GM23338 (cell line): ENCODE results near the gene HBQ1. TPM values are rescaled to one million over a fixed set of nuclear protein-coding genes. Genes with fewer than 3 reads are reported as not detected.
"Not testable (repeated sequence)": the region's sequence is repeated elsewhere in the genome, so short reads cannot be mapped to it uniquely, and the experiment has no call there.

ENCODE experiments used
- ATAC-seq: fragments of 200-7000 bp; cut with Tn5 transposase; 3 replicates; pipeline ENCODE4 v1.9.1; 2020
- DNase-seq: peaks from one replicate; pipeline ENCODE4 v3.0.0-alpha.2; 2015; ENCODE audit warnings: low spot score
- H2AFZ ChIP-seq: fragments of 200-600 bp; sonication (generic); 2 replicates; pipeline ENCODE4 v1.8.0; 2016; ENCODE audit warnings: antibody characterized with exemption, mild to moderate bottlenecking, moderate library complexity
- H3F3A ChIP-seq: fragments of 200-600 bp; sonication (generic); replicated peaks from 2 replicates; pipeline ENCODE4 v1.8.0; 2017; ENCODE audit warnings: antibody characterized with exemption, mixed run types, low read depth
- H3K27ac ChIP-seq: fragments of 200-600 bp; sonication (generic); 2 replicates; pipeline ENCODE4 v1.6.1; 2016; ENCODE audit warnings: low read depth
- H3K27me3 ChIP-seq: fragments of 200-600 bp; sonication (generic); 2 replicates; pipeline ENCODE4 v1.8.0; 2016; ENCODE audit warnings: mild to moderate bottlenecking, mixed run types, moderate library complexity; ENCODE audit not compliant: insufficient read depth
- H3K36me3 ChIP-seq: fragments of 200-600 bp; sonication (generic); 2 replicates; pipeline ENCODE4 v1.8.0; 2016; ENCODE audit warnings: mild to moderate bottlenecking; ENCODE audit not compliant: insufficient read depth
- H3K4me1 ChIP-seq: fragments of 200-600 bp; sonication (generic); 2 replicates; pipeline ENCODE4 v1.8.0; 2016; ENCODE audit warnings: mild to moderate bottlenecking, moderate library complexity; ENCODE audit not compliant: insufficient read depth
- H3K4me2 ChIP-seq: fragments of 200-600 bp; sonication (generic); 2 replicates; pipeline ENCODE4 v1.7.1; 2017; ENCODE audit warnings: mixed run types
- H3K4me3 ChIP-seq: fragments of 200-600 bp; sonication (generic); 2 replicates; pipeline ENCODE4 v1.6.1; 2016; ENCODE audit warnings: mixed run types
- H3K79me2 ChIP-seq: fragments of 200-600 bp; sonication (generic); replicated peaks from 2 replicates; pipeline ENCODE4 v1.8.0; 2017; ENCODE audit warnings: mild to moderate bottlenecking; ENCODE audit not compliant: insufficient read depth
- H3K9me2 ChIP-seq: fragments of 200-600 bp; sonication (generic); 2 replicates; pipeline ENCODE4 v1.8.0; 2017; ENCODE audit not compliant: insufficient read depth
- H4K20me1 ChIP-seq: fragments of 200-600 bp; sonication (generic); replicated peaks from 2 replicates; pipeline ENCODE4 v1.8.0; 2017; ENCODE audit warnings: mild to moderate bottlenecking; ENCODE audit not compliant: insufficient read depth
- H3K27ac Mint-ChIP-seq: 2 replicates; pipeline ENCODE4 v1.8.0; 2020; ENCODE audit warnings: inconsistent platforms, mild to moderate bottlenecking, moderate library complexity, mixed read lengths
- H3K27me3 Mint-ChIP-seq: 3 replicates; pipeline ENCODE4 v1.8.0; 2022; ENCODE audit warnings: low read depth, mild to moderate bottlenecking, moderate library complexity, mixed read lengths, inconsistent platforms; ENCODE audit not compliant: insufficient read depth, poor library complexity
- H3K36me3 Mint-ChIP-seq: 3 replicates; pipeline ENCODE4 v1.8.0; 2021; ENCODE audit warnings: low read depth, mild to moderate bottlenecking, inconsistent platforms, moderate library complexity, mixed read lengths
- H3K4me1 Mint-ChIP-seq: 3 replicates; pipeline ENCODE4 v1.8.0; 2020; ENCODE audit warnings: mild to moderate bottlenecking, inconsistent platforms, mixed read lengths
- H3K4me3 Mint-ChIP-seq: 3 replicates; pipeline ENCODE4 v1.8.0; 2021; ENCODE audit warnings: moderate library complexity, mild to moderate bottlenecking, inconsistent platforms, mixed read lengths
- H3K9me3 Mint-ChIP-seq: 3 replicates; pipeline ENCODE4 v1.8.0; 2020; ENCODE audit warnings: moderate library complexity, mild to moderate bottlenecking, inconsistent platforms, mixed read lengths
- CREB1 ChIP-seq: fragments of 250-450 bp; sonication (Bioruptor Pico); IDR thresholded peaks from 2 replicates; pipeline ENCODE4 v1.5.0; 2020; ENCODE audit warnings: low read depth, mild to moderate bottlenecking, moderate library complexity
- NANOG ChIP-seq: IDR thresholded peaks from 2 replicates; pipeline ENCODE4 v1.6.1; 2016; ENCODE audit warnings: antibody characterized with exemption, borderline replicate concordance
- polyA plus RNA-seq: library from polyadenylated mRNA; unstranded; fragments of >200 nt; fragmentation: Nextera tagmentation; extraction: Ambion mirVana; gene quantifications from 2 replicates; pipeline ENCODE4 v1.2.1, GENCODE V29; 2016
- total RNA-seq: library from RNA; depleted of rRNA; stranded (reverse); fragments of >200 nt; shearing (Covaris generic); gene quantifications from 2 replicates; pipeline ENCODE4 v1.2.3, GENCODE V29; 2014

HBQ1 gene
- total and polyA plus RNA-seq, 2 experiments from 2014 or later = 6.6 to 8.5 TPM

GRCh38 chr16:204046-204445 is 23.8 kb downstream of the HBQ1 start:
- not testable (repeated sequence) for H3K4me1 Mint-ChIP-seq

GRCh38 chr16:209359-209758 is 29.1 kb downstream of the HBQ1 start:
- H3K4me1 Mint-ChIP-seq, H3K9me3 Mint-ChIP-seq, ATAC-seq, H3K27ac Mint-ChIP-seq, H3K27me3 Mint-ChIP-seq, H3K9me2 ChIP-seq, DNase-seq, H3K4me2 ChIP-seq, H3K27ac ChIP-seq, H3K4me1 ChIP-seq, H2AFZ ChIP-seq, H3K4me3 ChIP-seq, H3K27me3 ChIP-seq, H3K4me3 Mint-ChIP-seq: not testable (repeated sequence)
- peaks cover 85% of the 10 kb centered on the region for H3K36me3 Mint-ChIP-seq
- Histone ChIP-seq H3K36me3 (peaks cover 78% of the 10 kb centered on the region), H3K79me2 (peaks cover 67% of the 10 kb centered on the region), H3F3A (peaks cover 28% of the 10 kb centered on the region), H4K20me1 (peaks cover 73% of the 10 kb centered on the region)

More at GRCh38 chr16:204046-204445, 23.8 kb downstream of the HBQ1 start:
- not testable (repeated sequence) for H3K27ac ChIP-seq, H3K27me3 ChIP-seq, DNase-seq, H3K4me3 ChIP-seq, H3K4me3 Mint-ChIP-seq, H3K9me3 Mint-ChIP-seq, ATAC-seq, H2AFZ ChIP-seq, H3K9me2 ChIP-seq, H3K27ac Mint-ChIP-seq, H3K4me1 ChIP-seq, H3K4me2 ChIP-seq
- Histone ChIP-seq H4K20me1 (peaks cover 43% of the 10 kb centered on the region), H3F3A (peaks cover 15% of the 10 kb centered on the region; the same call in 1 of the 2 replicates), H3K36me3 (peaks cover 72% of the 10 kb centered on the region), H3K79me2 (peaks cover 43% of the 10 kb centered on the region)
- Mint-ChIP-seq H3K27me3 (peaks cover 12% of the 10 kb centered on the region), H3K36me3 (peaks cover 88% of the 10 kb centered on the region)

GRCh38 chr16:211631-212180 is 31.4 kb downstream of the HBQ1 start:
- H3K4me1 Mint-ChIP-seq, DNase-seq, H3K9me2 ChIP-seq, H3K27ac Mint-ChIP-seq, H3K9me3 Mint-ChIP-seq, H3K27me3 ChIP-seq, ATAC-seq, H3K27ac ChIP-seq, H2AFZ ChIP-seq, H3K4me1 ChIP-seq, H3K4me2 ChIP-seq, H3K4me3 ChIP-seq, H3K4me3 Mint-ChIP-seq, H3K27me3 Mint-ChIP-seq: not testable (repeated sequence)
- Histone ChIP-seq H3F3A (peaks cover 25% of the 10 kb centered on the region), H4K20me1 (peaks cover 75% of the 10 kb centered on the region), H3K36me3 (peaks cover 68% of the 10 kb centered on the region), H3K79me2 (peaks cover 90% of the 10 kb centered on the region)
- peaks cover 85% of the 10 kb centered on the region for H3K36me3 Mint-ChIP-seq

- ATAC-seq (no peak), DNase-seq (no peak)
- H3K4me3 Mint-ChIP-seq = no peak overlapping the region; the same call in 2 of the 3 replicates
- Histone ChIP-seq H3K27ac (no peak overlapping the region; the same call in 1 of the 2 replicates), H3K79me2 (peaks cover 99% of the 10 kb centered on the region), H3K4me3 (no peak overlapping the region), H3K36me3 (peaks cover 66% of the 10 kb centered on the region), H3K4me2 (no peak overlapping the region), H3F3A (peaks cover 23% of the 10 kb centered on the region), H3K4me1 (no peaks in the 10 kb centered on the region), H4K20me1 (peaks cover 66% of the 10 kb centered on the region), H3K9me2 (no peaks in the 10 kb centered on the region), H3K27me3 (no peaks in the 10 kb centered on the region), H2AFZ (no peak overlapping the region)
- H3K36me3 Mint-ChIP-seq = peaks cover 87% of the 10 kb centered on the region
- TF ChIP-seq NANOG (no peak), CREB1 (CRISPR knock-in tag) (no peak)
- no peak overlapping the region for H3K27ac Mint-ChIP-seq
- no peaks in the 10 kb centered on the region for H3K9me3 Mint-ChIP-seq
- H3K27me3 Mint-ChIP-seq = peaks cover 1% of the 10 kb centered on the region
- no peaks in the 10 kb centered on the region for H3K4me1 Mint-ChIP-seq
These were observed 32.7 kb downstream of the HBQ1 start for GRCh38 chr16:212999-213398.
